Measurements from ENCODE around the gene DDX19B.

Gene DDX19B

DNA sequence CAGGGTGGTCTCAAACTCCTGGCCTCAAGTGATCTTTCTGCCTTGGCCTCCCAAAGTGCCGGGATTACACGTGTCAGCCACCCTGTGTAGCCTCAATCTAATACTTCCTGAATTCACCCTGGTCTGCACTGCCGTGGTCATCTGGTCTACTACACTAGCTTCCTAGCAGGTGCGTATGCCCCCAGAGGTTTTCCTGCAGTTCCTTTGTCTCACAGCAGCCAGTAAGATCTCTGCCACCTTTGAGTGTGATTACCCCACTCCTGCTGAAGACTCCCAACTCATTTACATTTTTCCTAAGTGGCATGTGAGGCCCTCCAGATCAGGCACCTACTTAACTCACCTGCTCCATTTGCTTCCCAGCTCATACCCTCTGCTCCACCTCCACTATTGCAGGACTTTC is 42.6 kb downstream of the DDX19B start:
- TF ChIP-seq, protein P1, sequence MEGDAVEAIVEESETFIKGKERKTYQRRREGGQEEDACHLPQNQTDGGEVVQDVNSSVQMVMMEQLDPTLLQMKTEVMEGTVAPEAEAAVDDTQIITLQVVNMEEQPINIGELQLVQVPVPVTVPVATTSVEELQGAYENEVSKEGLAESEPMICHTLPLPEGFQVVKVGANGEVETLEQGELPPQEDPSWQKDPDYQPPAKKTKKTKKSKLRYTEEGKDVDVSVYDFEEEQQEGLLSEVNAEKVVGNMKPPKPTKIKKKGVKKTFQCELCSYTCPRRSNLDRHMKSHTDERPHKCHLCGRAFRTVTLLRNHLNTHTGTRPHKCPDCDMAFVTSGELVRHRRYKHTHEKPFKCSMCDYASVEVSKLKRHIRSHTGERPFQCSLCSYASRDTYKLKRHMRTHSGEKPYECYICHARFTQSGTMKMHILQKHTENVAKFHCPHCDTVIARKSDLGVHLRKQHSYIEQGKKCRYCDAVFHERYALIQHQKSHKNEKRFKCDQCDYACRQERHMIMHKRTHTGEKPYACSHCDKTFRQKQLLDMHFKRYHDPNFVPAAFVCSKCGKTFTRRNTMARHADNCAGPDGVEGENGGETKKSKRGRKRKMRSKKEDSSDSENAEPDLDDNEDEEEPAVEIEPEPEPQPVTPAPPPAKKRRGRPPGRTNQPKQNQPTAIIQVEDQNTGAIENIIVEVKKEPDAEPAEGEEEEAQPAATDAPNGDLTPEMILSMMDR (IDR thresholded peaks at IDR 0.05; ENCODE audit: borderline replicate concordance, insufficient read depth, low read depth, low read length), result no peak
- no peak overlapping the region for H3K4me3 ChIP-seq (ENCODE audit: low read depth, low read length)

DNA sequence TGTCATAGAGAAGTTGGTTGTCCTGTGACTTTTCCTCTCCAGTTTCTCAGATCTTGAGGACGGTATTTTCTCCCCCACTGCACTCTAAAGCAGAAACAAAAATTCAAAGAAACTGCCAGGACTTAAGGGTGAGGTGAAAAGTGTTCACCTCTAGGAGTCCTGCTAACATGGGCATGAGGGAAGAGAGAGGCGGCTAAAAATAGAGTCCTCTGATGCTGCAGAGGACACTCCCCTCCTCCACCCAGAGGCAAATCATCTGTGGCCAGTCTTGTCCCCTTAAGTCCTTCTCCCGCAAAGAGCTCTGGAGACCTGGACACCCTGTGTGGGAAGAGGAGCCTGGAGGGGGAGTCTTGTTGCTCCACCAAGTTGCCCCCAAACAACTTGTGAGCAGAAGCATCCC is 43.0 kb downstream of the DDX19B start:
- H3K4me3 ChIP-seq (ENCODE audit: low read depth, low read length), result no peak overlapping the region
- TF ChIP-seq, protein P1 (IDR thresholded peaks at IDR 0.05; ENCODE audit: borderline replicate concordance, insufficient read depth, low read depth, low read length), result no peak

DNA sequence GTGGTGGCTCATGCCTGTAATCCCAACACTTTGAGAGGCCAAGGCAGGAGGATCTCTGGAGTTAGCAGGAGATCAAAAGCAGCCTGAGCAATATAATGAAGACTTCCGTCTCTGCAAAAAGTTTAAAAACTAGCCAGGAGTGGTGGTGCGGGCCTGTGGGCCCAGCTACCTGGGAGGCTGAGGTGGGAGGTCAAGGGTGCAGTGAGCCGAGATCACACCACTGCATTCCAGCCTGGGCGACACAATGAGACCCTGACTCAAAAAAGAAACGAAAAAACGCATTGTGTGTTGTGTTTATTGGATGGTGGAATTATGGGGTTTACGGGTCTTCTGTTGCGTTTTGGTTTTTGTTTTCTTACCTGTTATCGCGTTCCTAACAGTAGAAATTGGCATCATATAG is 46.9 kb downstream of the DDX19B start:
- TF ChIP-seq, protein P1 (IDR thresholded peaks at IDR 0.05; ENCODE audit: borderline replicate concordance, insufficient read depth, low read depth, low read length), result no peak
- H3K4me3 ChIP-seq (ENCODE audit: low read depth, low read length), result peak overlapping the region; percentile 45

DNA sequence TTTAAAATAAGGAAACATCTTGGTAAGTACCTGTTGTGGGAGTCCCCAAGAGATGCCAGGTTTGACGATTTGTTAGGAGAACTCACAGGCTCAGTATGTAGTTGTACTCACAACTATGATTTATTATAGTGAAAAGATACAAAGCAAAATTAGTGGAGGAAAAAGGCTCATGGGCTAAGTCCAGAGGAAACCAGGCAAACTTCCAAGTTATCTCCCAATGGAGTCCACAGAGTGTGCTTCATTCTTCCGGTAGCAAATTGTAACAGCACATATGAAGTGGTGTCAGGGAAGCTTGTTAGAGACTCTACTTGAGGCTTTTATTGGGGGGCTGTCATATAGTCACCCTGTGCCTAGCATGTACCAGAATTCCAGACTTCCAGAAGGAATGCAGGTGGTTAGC is 50.0 kb downstream of the DDX19B start:
- TF ChIP-seq, protein P1 (IDR thresholded peaks at IDR 0.05; ENCODE audit: borderline replicate concordance, insufficient read depth, low read depth, low read length), result no peak

DNA sequence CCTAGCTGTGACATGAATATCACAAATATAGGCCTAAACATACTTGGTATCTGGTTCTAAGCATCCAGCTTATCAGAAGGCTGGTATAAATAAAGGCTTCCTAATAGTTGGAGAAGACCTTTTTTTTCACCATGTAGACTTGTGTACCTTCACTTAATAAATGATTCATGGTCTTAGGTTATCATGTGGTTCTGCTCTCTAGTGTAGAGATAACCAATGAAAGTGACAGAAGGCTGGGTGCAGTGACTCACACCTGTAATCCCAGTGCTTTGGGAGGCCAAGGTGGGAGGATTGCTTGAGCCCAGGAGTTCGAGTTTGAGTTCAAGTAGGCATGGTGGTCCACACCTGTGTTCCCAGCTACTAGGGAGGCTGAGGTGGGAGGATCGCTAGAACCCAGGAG is 50.8 kb downstream of the DDX19B start:
- H3K4me3 ChIP-seq (ENCODE audit: low read depth, low read length), result no peak overlapping the region

More for the DNA sequence above, 50.0 kb downstream of the DDX19B start:
- H3K4me3 ChIP-seq (ENCODE audit: low read depth, low read length), result no peak overlapping the region

DNA sequence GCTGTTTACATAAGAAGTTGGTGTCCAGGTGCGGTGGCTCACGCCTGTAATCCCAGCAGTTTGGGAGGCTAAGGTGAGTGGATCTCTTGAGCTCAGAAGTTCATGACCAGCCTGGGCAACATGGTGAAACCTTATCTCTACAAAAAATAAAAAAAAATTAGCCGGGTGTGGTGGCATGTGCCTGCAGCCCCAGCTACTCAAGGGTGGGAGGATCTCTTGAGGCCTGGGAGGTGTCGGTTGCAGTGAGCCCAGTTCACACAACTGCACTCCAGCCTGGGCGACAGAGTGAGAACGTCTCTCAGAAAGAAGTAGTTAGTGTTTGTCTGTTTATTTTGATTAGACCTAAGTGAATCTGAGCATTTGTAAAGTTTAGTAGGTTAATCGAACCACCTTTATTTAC is 60.6 kb downstream of the DDX19B start:
- no peak overlapping the region for H3K4me3 ChIP-seq (ENCODE audit: low read depth, low read length)
- TF ChIP-seq, protein P1 (IDR thresholded peaks at IDR 0.05; ENCODE audit: borderline replicate concordance, insufficient read depth, low read depth, low read length), result no peak

More for the DNA sequence above, 50.8 kb downstream of the DDX19B start:
- TF ChIP-seq, protein P1 (IDR thresholded peaks at IDR 0.05; ENCODE audit: borderline replicate concordance, insufficient read depth, low read depth, low read length), result no peak

DNA sequence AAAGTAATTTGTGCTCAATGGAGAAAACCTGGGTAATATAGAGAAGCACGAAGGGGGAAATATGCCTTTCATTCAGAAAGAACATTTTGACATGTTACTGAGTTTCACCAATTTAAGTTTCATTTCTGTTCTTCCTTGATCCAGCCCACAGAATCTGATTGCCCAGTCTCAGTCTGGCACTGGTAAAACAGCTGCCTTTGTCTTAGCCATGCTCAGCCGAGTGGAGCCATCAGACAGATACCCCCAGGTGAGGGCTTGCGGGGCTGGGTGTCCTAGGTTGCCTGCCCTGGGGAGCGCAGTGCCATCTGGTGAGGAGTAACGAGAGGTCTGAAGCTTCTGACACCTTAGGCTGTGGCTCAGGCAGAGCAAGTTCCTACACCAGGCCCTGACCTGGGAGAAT is 65.4 kb downstream of the DDX19B start:
- TF ChIP-seq, protein P1 (IDR thresholded peaks at IDR 0.05; ENCODE audit: borderline replicate concordance, insufficient read depth, low read depth, low read length), result no peak
- no peak overlapping the region for H3K4me3 ChIP-seq (ENCODE audit: low read depth, low read length)
